MM.1S (cell line): ENCODE results near the gene TSHZ3.

Experiments
- DNase-seq: peaks from one replicate; pipeline ENCODE4 v3.0.0-alpha.2; 2015
- H2AFZ ChIP-seq: fragments of 300-600 bp; sonication (generic); 2 replicates; pipeline ENCODE4 v1.6.0; 2016; ENCODE audit warnings: antibody characterized with exemption, low read length
- H3F3A ChIP-seq: fragments of 300-600 bp; sonication (generic); 2 replicates; pipeline ENCODE4 v1.6.1; 2016; ENCODE audit warnings: mild to moderate bottlenecking, antibody characterized with exemption, low read length, moderate library complexity, mixed read lengths; ENCODE audit not compliant: insufficient read depth
- H3K27ac ChIP-seq: fragments of 300-600 bp; sonication (generic); 2 replicates; pipeline ENCODE4 v1.5.1; 2016; ENCODE audit warnings: mild to moderate bottlenecking, low read length
- H3K27me3 ChIP-seq: fragments of 300-600 bp; sonication (generic); replicated peaks from 2 replicates; pipeline ENCODE4 v1.6.0; 2016; ENCODE audit warnings: low read length; ENCODE audit not compliant: insufficient read depth
- H3K36me3 ChIP-seq: fragments of 300-600 bp; sonication (generic); replicated peaks from 2 replicates; pipeline ENCODE4 v1.6.1; 2016; ENCODE audit warnings: mild to moderate bottlenecking, low read length, mixed read lengths; ENCODE audit not compliant: insufficient read depth
- H3K4me1 ChIP-seq: fragments of 300-600 bp; sonication (generic); 2 replicates; pipeline ENCODE4 v1.6.1; 2016; ENCODE audit warnings: low read length, mixed read lengths
- H3K4me2 ChIP-seq: fragments of 300-600 bp; sonication (generic); 2 replicates; pipeline ENCODE4 v1.6.0; 2016; ENCODE audit warnings: low read depth, low read length
- H3K4me3 ChIP-seq: fragments of 300-600 bp; sonication (generic); 2 replicates; pipeline ENCODE4 v1.5.1; 2016; ENCODE audit warnings: low read length, mixed read lengths
- H3K79me2 ChIP-seq: fragments of 300-600 bp; sonication (generic); 2 replicates; pipeline ENCODE4 v1.6.1; 2016; ENCODE audit warnings: mixed run types, low read length, mixed read lengths
- H3K9ac ChIP-seq: fragments of 300-600 bp; sonication (generic); 2 replicates; pipeline ENCODE4 v1.6.1; 2016; ENCODE audit warnings: low read length, mixed read lengths
- H3K9me2 ChIP-seq: fragments of 300-600 bp; sonication (generic); replicated peaks from 2 replicates; pipeline ENCODE4 v1.6.1; 2016; ENCODE audit warnings: mild to moderate bottlenecking, low read length, mixed read lengths; ENCODE audit not compliant: insufficient read depth
- H3K9me3 ChIP-seq: fragments of 300-600 bp; sonication (generic); replicated peaks from 2 replicates; pipeline ENCODE4 v1.6.1; 2016; ENCODE audit warnings: mild to moderate bottlenecking, low read length, mixed read lengths; ENCODE audit not compliant: insufficient read depth
- H4K20me1 ChIP-seq: fragments of 300-600 bp; sonication (generic); 2 replicates; pipeline ENCODE4 v1.6.1; 2016; ENCODE audit warnings: mild to moderate bottlenecking, low read length, moderate library complexity, mixed read lengths; ENCODE audit not compliant: insufficient read depth
- EZH2 ChIP-seq: fragments of 300-600 bp; sonication (generic); optimal IDR thresholded peaks from 2 replicates; pipeline ENCODE3; 2017; ENCODE audit warnings: low read depth, mild to moderate bottlenecking, antibody characterized with exemption, low read length, mixed read lengths
- EZH2phosphoT487 ChIP-seq: fragments of 300-600 bp; sonication (generic); IDR thresholded peaks from 2 replicates; pipeline ENCODE4 v1.6.1; 2018; ENCODE audit warnings: antibody characterized with exemption, low read length
- TF ChIP-seq, protein P1 (sequence below): fragments of 300-600 bp; sonication (generic); IDR thresholded peaks from 2 replicates; pipeline ENCODE4 v1.5.1; 2016; ENCODE audit warnings: antibody characterized with exemption, low read length, mixed read lengths

The TSHZ3 gene

DNA sequence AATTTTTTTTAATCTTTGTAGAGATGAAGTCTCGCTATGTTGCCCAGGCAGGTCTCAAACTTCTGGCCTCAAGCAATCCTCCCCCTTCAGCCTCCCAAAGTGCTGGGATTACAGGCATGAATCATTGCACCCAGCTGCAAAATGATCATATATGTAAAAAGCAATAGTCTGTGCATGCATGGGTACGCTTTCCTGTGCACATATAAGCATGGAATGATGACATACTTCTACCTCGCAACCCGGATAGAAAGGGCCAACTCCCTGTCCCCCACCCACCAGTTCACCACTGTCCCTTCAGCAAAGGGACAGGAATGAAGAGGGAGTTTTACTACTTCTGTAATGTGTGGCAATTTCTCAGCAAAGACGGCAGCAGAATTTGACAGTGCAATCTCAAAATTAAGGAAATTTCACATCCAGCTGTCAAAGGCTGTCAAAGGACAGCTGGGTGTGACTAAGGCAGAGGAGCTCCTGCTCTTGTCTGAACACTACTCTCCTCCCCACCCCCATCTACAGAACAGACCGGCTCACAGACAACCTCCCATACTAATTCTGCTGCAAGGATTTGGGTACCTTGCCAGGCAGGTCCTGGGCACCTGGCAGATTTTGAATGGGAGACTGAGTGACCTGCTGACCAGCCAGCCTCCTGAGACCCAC is 95.6 kb downstream of the TSHZ3 start:
- Histone ChIP-seq H3K9me2 (no peaks in the 10 kb centered on the region), H3K79me2 (no peaks in the 10 kb centered on the region), H3K4me2 (no peak overlapping the region), H3K27ac (no peak overlapping the region), H4K20me1 (no peaks in the 10 kb centered on the region), H3K4me3 (no peak overlapping the region), H3K9me3 (no peaks in the 10 kb centered on the region), H2AFZ (no peak overlapping the region), H3K9ac (no peak overlapping the region), H3K36me3 (no peaks in the 10 kb centered on the region), H3K27me3 (peaks cover 3% of the 10 kb centered on the region; the same call in 1 of the 2 replicates), H3K4me1 (no peaks in the 10 kb centered on the region), H3F3A (no peaks in the 10 kb centered on the region)
- no peak for DNase-seq
- no peak for TF ChIP-seq EZH2
- TF ChIP-seq, protein P1, sequence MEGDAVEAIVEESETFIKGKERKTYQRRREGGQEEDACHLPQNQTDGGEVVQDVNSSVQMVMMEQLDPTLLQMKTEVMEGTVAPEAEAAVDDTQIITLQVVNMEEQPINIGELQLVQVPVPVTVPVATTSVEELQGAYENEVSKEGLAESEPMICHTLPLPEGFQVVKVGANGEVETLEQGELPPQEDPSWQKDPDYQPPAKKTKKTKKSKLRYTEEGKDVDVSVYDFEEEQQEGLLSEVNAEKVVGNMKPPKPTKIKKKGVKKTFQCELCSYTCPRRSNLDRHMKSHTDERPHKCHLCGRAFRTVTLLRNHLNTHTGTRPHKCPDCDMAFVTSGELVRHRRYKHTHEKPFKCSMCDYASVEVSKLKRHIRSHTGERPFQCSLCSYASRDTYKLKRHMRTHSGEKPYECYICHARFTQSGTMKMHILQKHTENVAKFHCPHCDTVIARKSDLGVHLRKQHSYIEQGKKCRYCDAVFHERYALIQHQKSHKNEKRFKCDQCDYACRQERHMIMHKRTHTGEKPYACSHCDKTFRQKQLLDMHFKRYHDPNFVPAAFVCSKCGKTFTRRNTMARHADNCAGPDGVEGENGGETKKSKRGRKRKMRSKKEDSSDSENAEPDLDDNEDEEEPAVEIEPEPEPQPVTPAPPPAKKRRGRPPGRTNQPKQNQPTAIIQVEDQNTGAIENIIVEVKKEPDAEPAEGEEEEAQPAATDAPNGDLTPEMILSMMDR = no peak
- no peak for TF ChIP-seq EZH2phosphoT487

DNA sequence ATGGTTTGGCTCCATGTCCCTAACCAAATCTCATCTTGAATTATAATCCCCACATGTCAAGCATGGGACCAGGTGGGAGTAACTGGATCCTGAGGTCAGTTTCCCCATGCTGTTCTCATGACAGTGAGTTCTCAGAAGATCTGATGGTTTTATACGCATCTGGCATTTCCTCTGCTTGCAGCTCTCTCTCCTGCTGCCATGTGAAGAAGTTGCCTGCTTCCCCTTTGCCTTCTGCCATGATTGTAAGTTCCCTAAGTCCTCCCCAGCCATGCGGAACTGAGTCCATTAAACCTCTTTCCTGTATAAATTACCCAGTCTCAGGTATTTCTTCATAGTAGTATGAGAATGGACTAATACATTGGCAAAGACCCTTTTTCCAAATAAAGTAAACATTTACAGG is 96.8 kb downstream of the TSHZ3 start:
- no peaks in the 10 kb centered on the region for H3K79me2 ChIP-seq
- H3K9me2 ChIP-seq = no peaks in the 10 kb centered on the region
- DNase-seq = no peak
- H3K9ac ChIP-seq = no peak overlapping the region
- no peak overlapping the region for H3K4me2 ChIP-seq
- H3K27me3 ChIP-seq = peaks cover 8% of the 10 kb centered on the region
- TF ChIP-seq EZH2 (no peak), EZH2phosphoT487 (no peak)
- TF ChIP-seq, protein P1 = no peak
- H4K20me1 ChIP-seq = no peaks in the 10 kb centered on the region
- no peak overlapping the region for H3K27ac ChIP-seq
- H3F3A ChIP-seq = no peaks in the 10 kb centered on the region
- H3K4me3 ChIP-seq = no peak overlapping the region
- H3K4me1 ChIP-seq = no peaks in the 10 kb centered on the region
- H3K36me3 ChIP-seq = no peaks in the 10 kb centered on the region
- no peak overlapping the region for H2AFZ ChIP-seq
- no peaks in the 10 kb centered on the region for H3K9me3 ChIP-seq

DNA sequence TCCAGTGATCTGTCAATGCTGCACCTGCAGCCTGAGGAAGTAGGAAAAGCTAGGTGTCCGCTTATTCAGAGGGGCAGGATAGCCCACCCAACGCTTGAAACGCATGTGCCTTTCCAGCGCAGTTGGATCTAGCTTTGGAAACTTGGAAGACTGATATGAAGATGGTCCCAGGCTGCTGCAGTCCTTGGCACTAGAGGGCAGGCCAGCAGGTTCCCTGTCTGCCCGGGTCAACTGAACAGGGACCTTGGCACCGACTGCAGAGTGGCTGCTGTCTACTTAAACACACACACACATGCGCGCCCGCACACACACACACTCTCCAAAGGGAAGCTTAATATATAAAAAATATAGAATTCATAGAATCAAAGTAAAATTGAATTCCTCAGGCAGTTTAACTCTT is 100.0 kb downstream of the TSHZ3 start:
- Histone ChIP-seq H3K9me3 (no peaks in the 10 kb centered on the region), H3K27me3 (peaks cover 14% of the 10 kb centered on the region), H4K20me1 (no peaks in the 10 kb centered on the region), H3K9ac (no peak overlapping the region), H3K27ac (no peak overlapping the region), H3K4me1 (no peaks in the 10 kb centered on the region), H3K36me3 (no peaks in the 10 kb centered on the region), H2AFZ (no peak overlapping the region), H3K9me2 (no peaks in the 10 kb centered on the region), H3K79me2 (no peaks in the 10 kb centered on the region), H3F3A (no peaks in the 10 kb centered on the region), H3K4me2 (no peak overlapping the region), H3K4me3 (no peak overlapping the region)
- DNase-seq = no peak
- TF ChIP-seq EZH2phosphoT487 (no peak), EZH2 (no peak)
- TF ChIP-seq, protein P1 = no peak
